Spleen (tissue), 7 donors: ENCODE data around the gene SPATA20.

Experiments used
- POLR2A ChIP-seq, 3 donors: fragments of 450-650 bp; IDR thresholded peaks; one replicate each; pipeline ENCODE4 v1.5.1; 2017; ENCODE audit warnings: antibody characterized with exemption in 3 of 3, mild to moderate bottlenecking in 1 of 3
- TF ChIP-seq, protein P1 (sequence below), 11 experiments: fragments of 200-600 bp in 7 of 11; fragments of 450-650 bp in 4 of 11; sonication (generic) in 4 of 11; IDR thresholded peaks in 8 of 11; conservative IDR thresholded peaks in 3 of 11; 1 replicate in 7 of 11; 2 replicates in 4 of 11; pipeline versions ENCODE4 v1.4.0 to v1.8.0; 2016 to 2021; ENCODE audit warnings: antibody characterized with exemption in 11 of 11, inconsistent platforms in 4 of 11, mild to moderate bottlenecking in 1 of 11
- donor health status: DM: no; HTN: no; CAD: no; lungs with moderate emphysema.
- donor health status: DM: no; HTN: no; CAD: no.
- donor health status: DM: no; HTN: no; CAD: no.

DNA sequence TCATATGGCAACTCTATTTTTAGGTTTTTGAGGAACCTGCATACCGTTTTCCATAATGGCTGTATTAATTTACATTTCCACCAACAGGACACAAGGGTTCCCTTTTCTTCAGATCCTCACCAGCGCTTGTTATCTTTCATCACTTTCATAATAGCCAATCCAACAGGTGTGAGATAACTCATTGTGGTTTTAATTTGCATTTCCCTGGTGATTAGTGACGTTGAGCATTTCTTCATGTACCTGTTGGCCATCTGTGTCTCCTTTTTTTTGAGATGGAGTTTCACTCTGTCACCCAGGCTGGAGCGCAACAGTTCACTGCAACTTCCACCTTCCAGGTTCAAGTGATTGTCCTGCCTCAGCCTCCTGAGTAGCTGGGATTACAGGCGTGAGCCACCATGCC is 51.5 kb downstream of the SPATA20 start:
- TF ChIP-seq, protein P1, sequence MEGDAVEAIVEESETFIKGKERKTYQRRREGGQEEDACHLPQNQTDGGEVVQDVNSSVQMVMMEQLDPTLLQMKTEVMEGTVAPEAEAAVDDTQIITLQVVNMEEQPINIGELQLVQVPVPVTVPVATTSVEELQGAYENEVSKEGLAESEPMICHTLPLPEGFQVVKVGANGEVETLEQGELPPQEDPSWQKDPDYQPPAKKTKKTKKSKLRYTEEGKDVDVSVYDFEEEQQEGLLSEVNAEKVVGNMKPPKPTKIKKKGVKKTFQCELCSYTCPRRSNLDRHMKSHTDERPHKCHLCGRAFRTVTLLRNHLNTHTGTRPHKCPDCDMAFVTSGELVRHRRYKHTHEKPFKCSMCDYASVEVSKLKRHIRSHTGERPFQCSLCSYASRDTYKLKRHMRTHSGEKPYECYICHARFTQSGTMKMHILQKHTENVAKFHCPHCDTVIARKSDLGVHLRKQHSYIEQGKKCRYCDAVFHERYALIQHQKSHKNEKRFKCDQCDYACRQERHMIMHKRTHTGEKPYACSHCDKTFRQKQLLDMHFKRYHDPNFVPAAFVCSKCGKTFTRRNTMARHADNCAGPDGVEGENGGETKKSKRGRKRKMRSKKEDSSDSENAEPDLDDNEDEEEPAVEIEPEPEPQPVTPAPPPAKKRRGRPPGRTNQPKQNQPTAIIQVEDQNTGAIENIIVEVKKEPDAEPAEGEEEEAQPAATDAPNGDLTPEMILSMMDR (IDR thresholded peaks at IDR 0.05 in 8 of 11, conservative IDR thresholded peaks at IDR 0.05 in 3 of 11): no peak
- TF ChIP-seq POLR2A (IDR thresholded peaks at IDR 0.05): no peak
